Heart right ventricle (tissue), 16 donors: ENCODE measurements around the gene EHMT1. TPM values are rescaled to one million over a fixed set of nuclear protein-coding genes. Genes with fewer than 3 reads are reported as not detected.
"Not testable (repeated sequence)": the region's sequence is repeated elsewhere in the genome, so short reads cannot be mapped to it uniquely, and the experiment has no call there.

Experiments
- ATAC-seq, 8 donors: fragments of 200-7000 bp; cut with Tn5 transposase; one replicate each; pipeline ENCODE4 v1.9.1; 2020; ENCODE audit warnings: mild to moderate bottlenecking in 8 of 8, moderate library complexity in 8 of 8, moderate number of reproducible peaks in 1 of 8
- DNase-seq, 2 donors: peaks; one replicate each; pipeline ENCODE4 v3.0.0-alpha.2; 2020
- H3K27ac ChIP-seq, 10 donors: fragments of 200-600 bp; sonication (generic) in 2 of 10; one replicate each; pipeline versions ENCODE4 v1.5.0 to v1.8.0; 2020 to 2022; ENCODE audit warnings: mild to moderate bottlenecking in 3 of 10
- H3K27me3 ChIP-seq, 7 donors: fragments of 200-600 bp; one replicate each; pipeline ENCODE4 v1.8.0; 2021 to 2022; ENCODE audit warnings: mild to moderate bottlenecking in 2 of 7
- H3K36me3 ChIP-seq, 9 donors: fragments of 200-600 bp; sonication (generic) in 1 of 9; one replicate each; pipeline versions ENCODE4 v1.5.0 to v1.8.0; 2020 to 2022; ENCODE audit warnings: mild to moderate bottlenecking in 2 of 9
- H3K4me1 ChIP-seq, 9 donors: fragments of 200-600 bp; sonication (generic) in 1 of 9; one replicate each; pipeline versions ENCODE4 v1.5.0 to v1.8.0; 2020 to 2022; ENCODE audit warnings: mild to moderate bottlenecking in 4 of 9
- H3K4me3 ChIP-seq, 10 donors: fragments of 200-600 bp; sonication (generic) in 2 of 10; one replicate each; pipeline versions ENCODE4 v1.5.0 to v1.8.0; 2020 to 2022; ENCODE audit warnings: mild to moderate bottlenecking in 7 of 10, moderate library complexity in 2 of 10
- H3K9me3 ChIP-seq, 11 donors: fragments of 200-600 bp in 10 of 11; sonication (generic) in 2 of 11; one replicate each; pipeline versions ENCODE4 v1.5.0 to v1.8.0; 2013 to 2022; ENCODE audit warnings: mild to moderate bottlenecking in 2 of 11, control low read depth in 1 of 11, moderate library complexity in 1 of 11
- WGBS, 2 donors: extraction: QIAGEN DNeasy Blood & Tissue Kit; methylation state at CpG; one replicate each; pipeline ENCODE4 v1.1.7; 2013; ENCODE audit warnings: inconsistent platforms in 1 of 2; 5-methylcytosine and 5-hydroxymethylcytosine counted together
- intact Hi-C, 10 donors: fragments of 100-400 bp; cut with DNase I; formaldehyde crosslinking; loops; one replicate each; pipeline versions ENCODE4 v1.11.1 to v1.14.2; 2022
- polyA plus RNA-seq, 2 donors: library from polyadenylated mRNA; stranded (reverse); fragments of 200-250 nt; gene quantifications; one replicate each; pipeline ENCODE4 v1.2.3, GENCODE V29; 2013
- total RNA-seq, 10 donors: library from RNA; stranded (reverse); fragmentation: NEBNext Ultra II Directional in 3 of 10; extraction: Animal tissue kit (Norgen Biotek cat#: 25700) in 3 of 10; gene quantifications; one replicate each; pipeline versions ENCODE4 v1.2.1 to v1.2.4, GENCODE V29; 2021 to 2023
- TF ChIP-seq, protein P1 (sequence below), 9 donors: fragments of 200-600 bp; sonication (generic) in 2 of 9; IDR thresholded peaks; one replicate each; pipeline versions ENCODE4 v1.5.0 to v1.8.0; 2021 to 2022; ENCODE audit warnings: antibody characterized with exemption in 9 of 9, mild to moderate bottlenecking in 5 of 9, moderate library complexity in 1 of 9
- donor health status: Arrhythmogenic right ventricular cardiomyopathy.
- donor health status: ischemic (EF 13 %, LVEDD 7.1; RV severe dilation, severe dysfunction).
- donor health status: healthy with polysubstance abuse.
- donor health status: DM: no; HTN: yes; CAD: no.
- donor health status: DM: no; HTN: no; CAD: no.
- donor health status: ischemic (EF 25% LVEDD 6.9; RV normal size, moderate dysfunction).
- donor health status: ischemic (EF 25% LVEDD 5.7; RV mildly dilated, moderate dysfunction).
- donor health status: healthy.
- donor health status: DM: yes; HTN: yes; CAD: no.
- donor health status: Ischemic cardiomyopathy.
- donor health status: ischemic (EF 35%, LVEDD 5.7; RV mildly dilated, moderate dysfunction).
- donor health status: nonischemic (EF 11% LVEDD 7.7; RV severe dilation, severe dysfunction).
- donor health status: DM: yes; HTN: yes; CAD: no.
- donor health status: PGD.
- donor health status: ischemic (EF 29% LVEDD 5.4; RV normal size, mild dysfunction).
- donor health status: nonischemic (EF 23%, LVEDD 6.1; RV moderate dilation, normal function).

EHMT1 gene
- total and polyA plus RNA-seq, 12 donors: 19.6 to 45.1 (median 31.1) TPM

DNA sequence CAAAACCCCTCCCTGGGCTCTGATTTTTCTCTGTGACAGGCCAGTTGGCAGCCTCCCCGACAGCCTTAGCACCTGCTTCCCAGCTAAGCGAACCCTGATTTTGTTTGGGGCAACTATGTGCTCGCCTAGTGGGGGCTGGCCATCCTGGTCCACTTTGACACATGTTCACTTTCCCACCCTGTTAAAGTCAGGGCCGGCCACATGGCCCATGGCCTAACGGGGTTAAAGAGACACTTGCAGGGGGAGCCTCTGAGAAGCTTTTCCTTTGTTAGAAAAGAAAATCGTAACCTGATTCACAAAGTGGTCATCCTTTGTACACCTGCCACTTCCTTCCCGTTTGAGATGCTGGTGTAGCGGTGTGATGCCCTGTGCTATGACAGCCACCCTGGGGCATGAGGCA, 257.5 kb downstream of the EHMT1 start:
- Histone ChIP-seq H3K9me3 (no peaks in the 10 kb centered on the region), H3K27ac (no peak overlapping the region), H3K4me3 (no peak overlapping the region), H3K27me3 (peaks cover 18 to 71% (median 56%) of the 10 kb centered on the region in 7 donors), H3K36me3 (no peaks in the 10 kb centered on the region), H3K4me1 (peaks cover 0 to 8% (median 4%) of the 10 kb centered on the region in 9 donors)
- WGBS, 2 donors: 81 to 85% methylated on average over 8 of the region's 8 CpGs
- TF ChIP-seq, protein P1, sequence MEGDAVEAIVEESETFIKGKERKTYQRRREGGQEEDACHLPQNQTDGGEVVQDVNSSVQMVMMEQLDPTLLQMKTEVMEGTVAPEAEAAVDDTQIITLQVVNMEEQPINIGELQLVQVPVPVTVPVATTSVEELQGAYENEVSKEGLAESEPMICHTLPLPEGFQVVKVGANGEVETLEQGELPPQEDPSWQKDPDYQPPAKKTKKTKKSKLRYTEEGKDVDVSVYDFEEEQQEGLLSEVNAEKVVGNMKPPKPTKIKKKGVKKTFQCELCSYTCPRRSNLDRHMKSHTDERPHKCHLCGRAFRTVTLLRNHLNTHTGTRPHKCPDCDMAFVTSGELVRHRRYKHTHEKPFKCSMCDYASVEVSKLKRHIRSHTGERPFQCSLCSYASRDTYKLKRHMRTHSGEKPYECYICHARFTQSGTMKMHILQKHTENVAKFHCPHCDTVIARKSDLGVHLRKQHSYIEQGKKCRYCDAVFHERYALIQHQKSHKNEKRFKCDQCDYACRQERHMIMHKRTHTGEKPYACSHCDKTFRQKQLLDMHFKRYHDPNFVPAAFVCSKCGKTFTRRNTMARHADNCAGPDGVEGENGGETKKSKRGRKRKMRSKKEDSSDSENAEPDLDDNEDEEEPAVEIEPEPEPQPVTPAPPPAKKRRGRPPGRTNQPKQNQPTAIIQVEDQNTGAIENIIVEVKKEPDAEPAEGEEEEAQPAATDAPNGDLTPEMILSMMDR (IDR thresholded peaks at IDR 0.05): no peak
- no peak for ATAC-seq
- no peak for DNase-seq
- intact Hi-C loops: no loop called here

DNA sequence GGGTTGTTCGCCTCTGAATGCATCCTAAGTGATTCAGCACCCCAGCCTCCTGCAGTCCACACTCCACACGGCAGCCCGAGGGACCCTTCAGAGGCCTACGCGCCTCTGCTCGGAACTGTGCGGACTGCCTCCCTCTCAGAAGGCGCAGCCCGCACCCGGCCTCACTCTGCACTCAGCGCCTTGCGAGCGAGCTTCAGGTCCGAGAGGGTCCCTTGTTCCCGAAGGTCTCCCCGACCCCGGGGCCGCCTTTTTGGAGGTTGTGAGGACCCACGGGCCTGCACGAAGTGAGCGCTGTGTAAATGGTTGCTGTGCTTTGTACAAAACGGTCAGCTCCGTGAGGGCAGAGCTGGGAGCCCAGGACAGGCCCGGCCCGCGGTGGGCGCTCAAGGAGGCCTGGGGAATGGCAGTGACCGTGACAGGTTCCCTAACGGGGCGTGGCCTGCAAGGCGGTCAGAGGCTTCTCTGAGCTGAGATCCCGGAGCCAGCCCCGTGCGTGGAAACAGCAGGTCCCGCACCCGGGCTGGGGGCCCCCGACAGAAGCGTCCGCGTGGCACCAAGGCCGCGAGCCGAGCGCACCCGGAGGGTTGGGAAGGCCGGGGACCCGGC, 258.1 kb downstream of the EHMT1 start:
- Histone ChIP-seq H3K27ac (no peak overlapping the region), H3K4me3 (no peak overlapping the region), H3K36me3 (no peaks in the 10 kb centered on the region), H3K9me3 (no peaks in the 10 kb centered on the region), H3K27me3 (peaks cover 18 to 74% (median 56%) of the 10 kb centered on the region in 7 donors), H3K4me1 (peaks cover 0 to 8% (median 4%) of the 10 kb centered on the region in 9 donors)
- WGBS, 2 donors: 56 to 61% methylated on average over 44 to 47 of the region's 47 CpGs
- ATAC-seq (no peak), DNase-seq (no peak)
- TF ChIP-seq, protein P1 (IDR thresholded peaks at IDR 0.05): no peak
- intact Hi-C loops: no loop called here

DNA sequence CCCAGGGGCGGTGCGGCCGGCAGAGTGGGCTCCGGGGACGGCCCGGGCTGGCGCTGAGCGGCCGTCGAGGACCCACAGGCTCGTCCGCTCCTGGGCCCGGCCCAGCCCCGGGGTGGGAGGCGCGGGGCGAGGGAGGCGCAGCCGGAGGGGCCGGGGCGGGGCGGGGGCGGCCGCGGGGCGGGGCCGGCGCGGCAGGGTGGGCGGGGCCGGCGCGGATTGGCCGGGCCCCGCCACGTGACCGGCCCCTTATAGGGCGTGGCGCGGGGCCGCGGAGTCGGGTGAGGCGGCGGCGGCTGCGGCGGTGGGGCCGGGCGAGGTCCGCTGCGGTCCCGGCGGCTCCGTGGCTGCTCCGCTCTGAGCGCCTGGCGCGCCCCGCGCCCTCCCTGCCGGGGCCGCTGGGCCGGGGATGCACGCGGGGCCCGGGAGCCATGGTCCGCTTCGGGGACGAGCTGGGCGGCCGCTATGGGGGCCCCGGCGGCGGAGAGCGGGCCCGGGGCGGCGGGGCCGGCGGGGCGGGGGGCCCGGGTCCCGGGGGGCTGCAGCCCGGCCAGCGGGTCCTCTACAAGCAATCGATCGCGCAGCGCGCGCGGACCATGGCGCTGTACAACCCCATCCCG, 258.8 kb downstream of the EHMT1 start, which contains the start of gene CACNA1B:
Gene CACNA1B (plus strand): TSS at position 277 of the 617 bp plus-strand sequence. CDS start 152 bp downstream, at position 429.
- H3K27me3 ChIP-seq: peaks cover 18 to 74% (median 56%) of the 10 kb centered on the region in 7 donors
- H3K4me3 ChIP-seq: peak within 1 kb of the TSS in 9 of 10 donors; percentile 28 to 51 (median 45)
- DNase-seq, H3K9me3 ChIP-seq, H3K36me3 ChIP-seq, H3K27ac ChIP-seq, ATAC-seq, intact Hi-C loops, H3K4me1 ChIP-seq: not testable (repeated sequence)
- 3 to 4% methylated on average over 12 to 89 of the region's 95 CpGs for WGBS, 2 donors

DNA sequence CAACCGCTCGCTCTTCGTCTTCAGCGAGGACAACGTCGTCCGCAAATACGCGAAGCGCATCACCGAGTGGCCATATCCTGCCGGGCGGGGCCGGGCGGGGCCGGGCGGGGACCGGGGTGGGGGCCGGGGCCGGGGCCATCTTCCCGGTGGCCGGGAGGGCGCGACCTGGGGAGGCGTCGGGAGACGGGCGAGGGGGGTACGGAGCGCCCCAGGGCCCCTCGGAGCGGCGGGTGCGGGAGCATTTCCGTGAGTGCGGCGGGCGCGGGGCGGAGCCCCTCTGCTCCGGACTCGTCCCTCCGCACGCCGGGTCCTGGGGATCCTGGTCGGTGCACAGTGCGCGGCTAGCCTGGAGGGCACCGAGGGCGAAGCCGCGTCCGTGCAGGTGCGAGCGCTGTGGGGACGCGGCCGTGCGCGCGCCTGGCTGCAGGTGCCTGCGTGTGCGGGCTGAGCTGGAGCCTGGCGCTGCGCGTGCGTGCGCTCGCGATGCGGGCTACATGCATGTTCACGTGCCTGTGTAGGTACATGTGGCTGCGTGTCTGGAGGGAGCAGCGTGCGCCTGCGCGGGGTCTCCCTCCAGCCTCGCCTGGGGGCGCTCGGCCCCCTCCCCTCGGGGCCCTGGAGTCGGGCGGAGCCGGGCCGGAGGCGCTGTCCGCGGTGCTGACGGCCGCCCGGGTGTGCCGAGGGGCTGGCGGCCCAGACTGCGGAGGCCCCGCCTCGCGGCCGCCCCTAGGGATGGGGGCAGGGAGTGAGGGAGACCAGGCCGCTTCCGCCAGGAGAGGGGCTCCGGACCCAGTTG, 259.5 kb downstream of the EHMT1 start:
- peak overlapping the region in 9 of 10 donors; percentile 28 to 51 (median 45) for H3K4me3 ChIP-seq
- H3K36me3 ChIP-seq: no peaks in the 10 kb centered on the region
- DNase-seq: peak in 1 of 2 donors; percentile 12
- intact Hi-C loops: no loop called here
- no peak overlapping the region for H3K27ac ChIP-seq
- peaks cover 0 to 8% (median 4%) of the 10 kb centered on the region in 9 donors for H3K4me1 ChIP-seq
- H3K27me3 ChIP-seq: peaks cover 18 to 73% (median 56%) of the 10 kb centered on the region in 7 donors
- 1 to 3% methylated on average over 81 to 101 of the region's 101 CpGs for WGBS, 2 donors
- TF ChIP-seq, protein P1 (IDR thresholded peaks at IDR 0.05): peak in 3 of 9 donors; percentile 8 to 21 (median 10)
- peak in 7 of 8 donors; percentile 59 to 77 (median 69) for ATAC-seq
- no peaks in the 10 kb centered on the region for H3K9me3 ChIP-seq
